GM10248 (cell line): ENCODE results near the gene HES5.

Source experiments
- CTCF ChIA-PET: fragments of 300-600 bp; sonication (Branson Sonifier 250); formaldehyde crosslinking; extraction: SDS; loops from one replicate; lab custom pipeline; 2021; ENCODE audit warnings: antibody characterized with exemption; lab: Yijun Ruan, JAX
- POLR2A ChIA-PET: fragments of 350-650 bp; sonication (Branson Sonifier 250); formaldehyde crosslinking; extraction: SDS; loops from one replicate; lab custom pipeline; 2020; ENCODE audit warnings: antibody characterized with exemption; lab: Yijun Ruan, JAX
- DNase-seq: peaks from one replicate; pipeline ENCODE4 v3.0.0; 2012; ENCODE audit errors: extremely low spot score
- TF ChIP-seq, protein P1 (sequence below): IDR thresholded peaks from 2 replicates; pipeline ENCODE4 v1.5.1; 2012; ENCODE audit warnings: mild to moderate bottlenecking, low read depth; ENCODE audit errors: extremely low read depth, missing control alignments, control extremely low read depth

HES5 gene

DNA sequence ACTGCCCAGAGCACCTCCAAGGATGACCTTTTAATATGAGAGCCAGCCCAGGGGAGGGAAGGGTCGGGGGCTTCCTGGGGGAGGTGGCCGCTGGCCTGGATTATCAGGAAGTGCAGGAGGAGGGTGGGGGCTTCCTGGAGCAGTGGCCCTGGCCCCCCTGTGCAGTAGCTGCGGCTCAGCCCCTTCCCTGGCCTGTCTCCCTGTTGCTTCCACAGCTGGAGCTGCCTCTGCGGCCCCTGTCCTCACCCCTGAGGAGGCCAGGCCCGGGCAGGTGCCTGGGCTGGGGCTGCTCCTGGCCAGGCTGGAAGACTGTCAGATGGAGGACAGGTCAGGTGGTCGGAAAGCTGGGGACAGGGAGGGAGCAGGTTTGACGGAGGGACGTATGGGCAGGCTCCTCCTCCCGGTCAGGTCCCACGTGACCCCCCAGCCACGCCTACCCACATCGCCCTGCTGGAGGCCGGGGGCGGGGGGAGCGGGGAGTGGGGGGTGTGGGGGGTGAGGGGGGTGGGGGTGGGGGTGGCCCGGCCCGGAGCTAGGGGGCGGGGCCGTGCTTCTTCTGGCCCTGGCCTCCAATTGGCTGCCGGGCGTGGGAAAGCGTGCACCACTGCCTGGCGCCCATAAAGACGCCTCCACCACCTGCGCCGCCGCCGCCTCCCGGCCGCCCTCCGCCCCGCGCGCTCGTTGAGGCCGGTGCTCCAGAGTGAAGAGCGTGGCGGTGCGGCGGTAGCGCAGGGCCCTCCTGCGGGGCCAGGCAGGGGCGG is 15.9 kb upstream of the HES5 start:
- TF ChIP-seq, protein P1, sequence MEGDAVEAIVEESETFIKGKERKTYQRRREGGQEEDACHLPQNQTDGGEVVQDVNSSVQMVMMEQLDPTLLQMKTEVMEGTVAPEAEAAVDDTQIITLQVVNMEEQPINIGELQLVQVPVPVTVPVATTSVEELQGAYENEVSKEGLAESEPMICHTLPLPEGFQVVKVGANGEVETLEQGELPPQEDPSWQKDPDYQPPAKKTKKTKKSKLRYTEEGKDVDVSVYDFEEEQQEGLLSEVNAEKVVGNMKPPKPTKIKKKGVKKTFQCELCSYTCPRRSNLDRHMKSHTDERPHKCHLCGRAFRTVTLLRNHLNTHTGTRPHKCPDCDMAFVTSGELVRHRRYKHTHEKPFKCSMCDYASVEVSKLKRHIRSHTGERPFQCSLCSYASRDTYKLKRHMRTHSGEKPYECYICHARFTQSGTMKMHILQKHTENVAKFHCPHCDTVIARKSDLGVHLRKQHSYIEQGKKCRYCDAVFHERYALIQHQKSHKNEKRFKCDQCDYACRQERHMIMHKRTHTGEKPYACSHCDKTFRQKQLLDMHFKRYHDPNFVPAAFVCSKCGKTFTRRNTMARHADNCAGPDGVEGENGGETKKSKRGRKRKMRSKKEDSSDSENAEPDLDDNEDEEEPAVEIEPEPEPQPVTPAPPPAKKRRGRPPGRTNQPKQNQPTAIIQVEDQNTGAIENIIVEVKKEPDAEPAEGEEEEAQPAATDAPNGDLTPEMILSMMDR = no peak
- ChIA-PET POLR2A (interaction anchor here (0.7 to 3.4 kb wide), 9 partner anchors 10 to 158 kb away, joined by 3 to 12 read pairs (median 4); partner anchors contain the start of genes PANK4, PRXL2B and TNFRSF14), CTCF (interaction anchor here (0.7 to 2.5 kb wide), 5 partner anchors 10 to 326 kb away, joined by 3 to 6 read pairs (median 3); partner anchors contain the start of genes HES5, PRXL2B and TNFRSF14)

DNA sequence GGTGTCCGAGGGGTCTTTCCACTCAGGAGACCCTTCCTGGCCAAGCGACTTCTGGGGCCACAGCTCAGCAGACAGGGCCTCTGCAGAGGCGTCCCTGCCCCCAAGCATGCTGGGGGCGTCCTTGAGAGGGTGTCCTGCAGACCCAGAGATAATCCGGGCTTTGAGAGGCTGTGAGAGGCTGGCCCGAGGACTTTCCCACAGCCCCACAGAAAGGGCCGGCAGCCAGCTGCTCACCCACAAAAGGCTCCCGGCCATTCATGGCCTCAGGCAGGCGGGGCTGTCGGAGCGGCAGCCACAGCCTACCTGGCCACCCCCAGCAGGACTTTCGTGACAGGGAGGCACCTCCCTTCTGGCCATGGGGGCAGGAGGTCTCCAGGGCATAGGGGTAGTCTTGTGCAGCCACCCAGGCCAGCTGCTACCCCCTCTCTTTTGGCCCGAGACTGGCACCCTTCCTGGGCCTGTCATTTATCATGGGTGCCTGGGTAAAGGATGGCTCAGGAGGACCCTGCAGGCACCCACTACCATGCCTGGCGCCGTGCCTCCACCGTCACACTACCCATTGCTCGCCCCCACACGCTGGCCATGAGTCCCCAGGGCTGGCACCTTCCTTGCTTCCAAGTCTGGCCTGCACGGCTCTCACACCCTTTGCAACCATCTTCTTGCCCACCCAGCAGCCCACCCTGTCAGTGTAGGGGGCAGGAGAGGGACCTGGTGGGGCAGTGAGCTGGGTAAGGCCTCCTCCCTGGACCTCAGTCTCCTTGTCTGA is 15.0 kb upstream of the HES5 start:
- DNase-seq = no peak
- TF ChIP-seq, protein P1 = no peak
- ChIA-PET POLR2A (interaction anchor here (0.7 to 3.4 kb wide), 4 partner anchors 12 to 157 kb away, joined by 3 to 12 read pairs (median 4); partner anchors contain the start of gene PRXL2B), CTCF (interaction anchor here (1.0 to 1.3 kb wide), 3 partner anchors 11 to 129 kb away, joined by 3 read pairs; partner anchors contain the start of gene PRXL2B)

More for the DNA sequence above, 15.9 kb upstream of the HES5 start:
- DNase-seq = peak; percentile 97

DNA sequence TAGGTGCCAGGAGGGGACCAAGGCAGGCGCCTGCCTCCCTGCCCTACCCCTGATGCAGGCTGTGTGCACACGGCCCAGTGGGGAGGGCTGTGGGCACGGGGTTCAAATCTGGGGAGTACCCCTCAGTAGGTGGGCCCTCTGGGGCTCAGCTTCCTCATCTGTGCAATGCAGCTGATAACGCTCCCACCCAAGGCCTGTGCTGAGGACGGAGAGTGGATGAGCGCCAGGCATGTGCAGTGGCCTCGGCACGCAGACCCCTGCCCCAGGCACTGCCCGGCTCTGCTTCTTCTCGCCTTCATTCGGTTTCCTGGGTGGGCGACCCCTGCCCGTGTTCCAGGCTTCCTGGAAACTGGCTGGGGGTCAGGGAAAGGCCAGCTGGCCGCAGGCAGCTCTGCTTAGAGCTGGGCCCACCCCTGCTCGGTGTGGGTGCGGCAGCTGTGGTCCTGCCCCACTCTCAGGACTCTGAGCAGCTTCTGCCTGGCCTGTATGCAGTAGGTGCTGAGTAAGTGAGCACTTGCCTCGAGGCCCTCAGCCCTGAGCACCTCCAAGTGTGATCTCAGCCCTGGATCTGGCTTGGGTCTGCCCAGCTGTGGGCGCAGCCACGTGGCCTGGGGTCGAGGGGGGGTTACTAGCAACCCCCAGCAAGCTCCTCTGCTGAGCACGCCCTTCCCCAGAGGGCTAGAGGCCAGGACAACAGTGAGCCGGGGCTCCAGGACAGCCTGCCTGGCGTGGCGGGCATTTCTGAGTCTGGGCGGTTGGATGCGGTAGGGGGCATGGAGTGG is 14.2 kb upstream of the HES5 start:
- ChIA-PET POLR2A (no interaction called here), CTCF (interaction anchor here (1.3 kb wide), 1 partner anchor 10 kb away, joined by 3 read pairs; no protein-coding TSS in a partner anchor)
- TF ChIP-seq, protein P1 = no peak
- DNase-seq = no peak

DNA sequence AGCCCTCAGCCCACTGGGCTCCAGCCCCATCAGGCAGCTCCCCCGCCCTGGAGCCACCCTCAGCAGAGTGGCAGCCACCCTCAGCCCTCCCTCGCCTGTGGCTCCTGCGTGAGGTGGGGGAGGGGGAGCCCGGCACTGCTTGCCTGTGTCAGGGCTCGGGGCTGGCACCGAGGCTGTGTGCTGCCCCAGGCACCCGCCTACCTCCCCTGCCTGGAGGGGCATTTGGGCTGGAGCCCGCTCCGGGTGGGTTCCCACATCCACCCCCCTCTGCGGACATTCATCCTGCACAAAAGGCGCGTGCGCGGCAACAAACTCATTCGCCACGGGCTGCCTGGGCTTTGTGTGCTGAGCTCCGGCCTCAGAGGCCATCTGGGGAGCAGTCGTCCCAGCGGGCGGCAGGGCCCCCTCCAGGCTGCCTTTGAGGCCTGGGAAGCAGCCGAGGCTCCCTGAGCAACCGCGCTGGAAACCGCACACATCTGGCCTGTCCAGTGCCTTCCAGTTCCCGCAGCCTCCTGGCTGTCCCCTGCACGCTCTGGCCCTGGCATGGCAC is 13.6 kb upstream of the HES5 start:
- CTCF ChIA-PET = interaction anchor here (1.3 kb wide), 1 partner anchor 10 kb away, joined by 3 read pairs; no protein-coding TSS in a partner anchor
- TF ChIP-seq, protein P1 = no peak
- POLR2A ChIA-PET = no interaction called here
- DNase-seq = no peak

DNA sequence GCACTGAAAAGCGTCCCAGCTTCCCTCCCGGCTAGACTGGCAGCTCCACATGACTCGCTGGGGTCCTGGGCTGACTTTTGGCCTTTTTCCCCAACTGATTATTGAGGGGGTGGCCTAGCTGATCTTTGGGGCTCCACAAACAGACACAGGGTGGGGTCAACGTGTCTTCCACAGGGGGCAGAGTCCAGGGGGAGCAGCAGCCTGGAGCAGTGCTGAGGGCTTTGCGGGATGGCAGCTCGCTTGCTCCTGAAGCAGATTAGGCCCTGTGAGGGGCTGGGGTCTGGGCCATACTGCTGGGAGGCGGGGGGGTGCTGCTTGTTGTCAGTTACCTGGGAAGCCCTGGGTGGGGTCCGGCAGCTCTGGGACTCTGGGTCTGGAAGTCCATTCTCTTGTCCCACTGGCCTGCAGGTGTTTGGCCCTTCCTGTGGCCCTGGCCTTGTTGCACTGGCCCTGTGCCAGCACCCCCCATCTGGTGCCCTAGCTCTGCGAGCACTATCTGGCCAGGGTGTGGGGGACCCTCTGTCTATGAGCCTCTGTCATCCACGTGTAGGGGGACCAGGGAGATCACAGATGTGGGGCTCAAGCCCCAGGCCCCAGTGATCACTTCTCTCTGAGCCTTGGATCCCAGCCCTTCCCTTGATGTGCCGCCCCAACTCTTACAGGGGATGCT is 12.3 kb upstream of the HES5 start:
- no peak for DNase-seq
- TF ChIP-seq, protein P1 = no peak
- CTCF ChIA-PET = interaction anchor here (1.7 kb wide), 1 partner anchor 9 kb away, joined by 6 read pairs; no protein-coding TSS in a partner anchor
- POLR2A ChIA-PET = no interaction called here
